GM13976 (cell line): ENCODE data around the gene PLPP3.

Source experiments
- DNase-seq: peaks from one replicate; pipeline ENCODE4 v3.0.0; 2012; ENCODE audit warnings: low spot score
- CTCF ChIP-seq: IDR thresholded peaks from 2 replicates; pipeline ENCODE4 v1.5.1; 2012; ENCODE audit warnings: borderline replicate concordance, mild to moderate bottlenecking; ENCODE audit not compliant: insufficient read depth; ENCODE audit errors: extremely low read depth, missing control alignments, control extremely low read depth
- in situ Hi-C: fragments of 300-500 bp; cut with MboI; formaldehyde crosslinking; loops from one replicate; pipeline ENCODE4 v1.12.0; 2022; ENCODE audit warnings: low sequenced_read_pairs, mixed read lengths, inconsistent platforms; ENCODE audit not compliant: unreplicated experiment

The PLPP3 gene

GRCh38 chr1:56452027-56453011 is 127.0 kb downstream of the PLPP3 start:
- no peak for TF ChIP-seq CTCF
- no peak for DNase-seq
- in situ Hi-C loops: no loop called here

DNA sequence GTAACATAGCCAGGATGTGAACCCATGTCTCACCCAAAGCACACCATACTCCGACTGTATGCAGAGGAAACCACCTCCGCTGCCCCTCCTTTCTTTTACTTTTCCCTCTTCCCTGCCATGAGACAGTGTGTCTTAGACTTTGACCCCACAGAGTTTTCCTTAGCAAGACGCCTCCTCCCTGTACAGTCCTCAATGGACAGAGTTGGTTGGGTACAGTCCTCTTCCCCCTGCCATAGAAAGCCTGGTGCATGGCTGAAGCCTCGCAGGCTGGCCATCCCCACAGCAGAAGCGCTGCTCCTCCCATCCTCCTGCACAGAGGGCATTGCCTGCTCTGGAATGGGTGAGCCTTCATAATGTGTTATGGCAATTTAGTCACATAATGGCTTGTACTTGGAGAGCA is 127.9 kb downstream of the PLPP3 start:
- no peak for TF ChIP-seq CTCF
- DNase-seq: no peak
- in situ Hi-C loops: no loop called here

GRCh38 chr1:56450004-56450666 is 129.2 kb downstream of the PLPP3 start:
- in situ Hi-C loops: no loop called here
- no peak for TF ChIP-seq CTCF
- DNase-seq: no peak

DNA sequence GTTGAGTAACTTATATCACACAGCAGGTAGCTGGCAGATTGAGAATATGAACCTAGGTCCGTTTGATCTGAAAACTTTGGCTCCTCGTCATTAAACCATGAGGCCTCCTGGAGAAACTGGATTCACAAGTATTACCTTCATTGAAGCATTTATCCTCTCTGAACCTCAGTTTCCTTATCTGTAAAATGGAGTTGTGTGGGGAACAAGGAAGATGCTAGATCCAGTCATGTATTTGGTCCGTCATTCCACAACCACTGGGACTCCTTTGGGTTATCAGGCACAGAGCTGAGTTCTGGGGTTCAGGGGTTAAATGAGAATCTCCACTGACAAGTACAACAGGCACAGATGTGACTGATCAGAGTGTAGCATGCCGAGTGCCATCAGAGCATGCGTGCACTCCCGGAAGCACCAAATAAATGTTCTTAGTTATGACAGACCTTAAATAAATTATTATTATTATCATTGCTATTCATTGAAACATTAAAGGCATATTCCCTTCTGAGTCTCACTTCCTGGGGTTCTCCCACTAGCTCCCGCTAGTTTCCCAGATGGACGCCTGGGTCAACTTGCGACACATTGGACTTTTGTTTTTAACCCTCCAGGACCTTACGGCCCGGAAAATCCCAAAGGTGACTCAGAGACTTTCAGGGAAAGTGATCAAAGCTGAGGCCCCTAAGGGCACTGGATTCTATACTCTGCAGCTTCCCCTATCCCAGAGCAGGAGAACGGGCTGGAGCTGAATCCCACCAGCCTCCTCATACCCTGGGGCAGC is 130.6 kb downstream of the PLPP3 start:
- TF ChIP-seq CTCF: no peak
- in situ Hi-C loops: no loop called here
- DNase-seq: no peak

DNA sequence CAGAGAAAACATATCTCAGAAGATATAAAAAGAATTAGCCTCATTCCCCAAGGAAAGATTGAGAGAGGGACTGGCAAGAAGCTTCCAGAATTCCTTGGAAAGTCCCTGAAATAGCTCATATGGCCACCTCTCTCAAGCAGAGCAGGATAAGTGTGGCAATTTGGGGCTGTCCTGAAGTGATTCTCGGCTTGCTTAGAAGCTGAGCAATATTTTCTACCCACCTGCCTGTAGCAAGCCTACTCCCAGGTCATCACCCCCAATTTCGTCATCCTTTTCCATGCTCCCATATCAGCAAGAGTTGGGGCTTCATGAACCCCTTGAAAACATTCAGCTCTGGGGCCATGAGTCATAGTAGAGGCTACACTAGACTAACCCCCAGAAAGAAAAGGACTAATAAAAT is 131.5 kb downstream of the PLPP3 start:
- in situ Hi-C loops: no loop called here
- no peak for TF ChIP-seq CTCF
- DNase-seq: no peak

- no peak for DNase-seq
- no peak for TF ChIP-seq CTCF
- in situ Hi-C loops: no loop called here
These were observed 132.7 kb downstream of the PLPP3 start for GRCh38 chr1:56446531-56447098.
